Stimulated activated CD8-positive, alpha-beta memory T cell treated with anti-CD3 and anti-CD28 coated beads, Interleukin-7, amount 100 ng/mL, for 4 hours (primary cell): Measurements from ENCODE around the gene RMC1.
"Not testable (repeated sequence)": the region's sequence is repeated elsewhere in the genome, so short reads cannot be mapped to it uniquely, and the experiment has no call there.

Source experiments
- DNase-seq, 2 donors: peaks; one replicate each; pipeline ENCODE4 v3.0.0-alpha.2; 2020; ENCODE audit warnings: low read depth in 2 of 2

RMC1 gene

DNA sequence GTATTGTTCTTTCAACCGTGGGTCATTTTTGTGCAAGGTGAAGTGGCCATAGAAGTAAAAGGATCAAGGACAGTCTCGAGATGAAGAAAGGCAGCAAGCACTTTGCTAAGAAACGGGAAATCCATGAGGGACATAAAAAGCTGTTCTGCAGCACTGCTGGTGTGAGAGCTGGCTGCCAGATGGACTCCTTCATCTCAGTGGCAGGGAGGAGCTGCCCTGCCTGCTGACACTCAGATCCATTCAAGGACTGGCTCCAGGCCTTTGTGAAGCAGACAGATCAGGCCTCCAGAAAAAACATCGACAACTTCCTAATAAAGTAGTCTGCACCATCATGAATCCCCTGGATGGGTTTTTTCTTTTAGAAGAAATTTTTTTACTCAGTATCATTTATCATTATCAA is 29.5 kb downstream of the RMC1 start:
- DNase-seq = no peak

DNA sequence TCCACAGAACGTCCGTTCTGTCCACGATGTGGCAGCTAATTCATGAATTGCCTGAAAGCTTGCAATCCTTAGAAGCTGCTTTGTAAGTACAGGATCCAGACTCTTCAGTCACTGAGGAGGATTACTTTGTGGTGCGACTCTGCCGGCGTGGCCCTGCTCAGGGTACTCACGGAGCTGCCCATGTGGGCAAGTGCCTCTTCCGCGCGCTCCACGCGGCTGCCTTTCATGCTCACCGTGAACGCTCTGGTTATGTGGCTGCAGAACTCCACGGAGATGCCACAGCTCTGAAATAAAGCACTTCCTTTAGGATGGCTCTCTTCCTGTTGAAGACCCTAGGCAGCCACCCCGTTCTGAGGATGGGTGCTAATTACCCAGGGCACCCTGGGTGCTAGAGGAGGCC is 31.0 kb downstream of the RMC1 start:
- no peak for DNase-seq

DNA sequence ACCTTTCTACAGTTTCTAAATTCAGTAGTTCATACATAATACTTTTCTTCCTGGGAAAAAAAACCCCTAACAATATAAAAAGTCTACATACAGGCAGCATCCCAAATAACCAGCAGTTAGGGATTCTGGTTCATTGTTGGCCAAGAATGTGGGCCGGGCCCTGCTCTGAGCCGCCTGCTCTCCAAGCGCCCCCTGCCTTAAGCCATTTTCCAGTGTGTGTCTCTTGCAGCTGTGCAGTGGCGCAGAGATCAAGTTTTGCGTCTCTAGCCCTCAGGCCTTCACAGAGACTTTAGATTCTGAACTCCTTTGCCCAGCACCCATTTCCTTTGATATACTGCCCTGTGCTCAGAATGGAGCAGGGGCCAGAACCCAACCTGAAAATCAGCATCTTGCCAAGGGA is 32.9 kb downstream of the RMC1 start:
- no peak for DNase-seq

DNA sequence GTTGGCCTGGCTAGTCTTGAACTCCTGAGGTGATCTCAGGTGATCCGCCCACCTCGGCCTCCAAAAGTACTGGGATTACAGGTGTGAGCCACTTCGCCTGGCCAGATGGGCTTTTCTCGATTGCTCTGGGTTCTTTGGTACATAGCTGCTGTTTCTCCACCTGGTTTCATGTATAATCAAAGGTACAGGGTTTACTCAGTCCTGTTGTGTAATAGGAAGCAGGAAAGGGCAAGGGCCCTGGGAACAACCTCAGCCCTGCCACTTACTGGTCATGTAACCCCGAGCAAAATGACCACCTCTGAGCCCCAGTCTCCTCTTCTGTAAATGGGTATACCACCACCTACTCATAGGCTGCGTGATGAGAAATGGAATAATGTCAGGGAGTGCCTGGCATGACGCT is 34.0 kb downstream of the RMC1 start:
- no peak for DNase-seq

DNA sequence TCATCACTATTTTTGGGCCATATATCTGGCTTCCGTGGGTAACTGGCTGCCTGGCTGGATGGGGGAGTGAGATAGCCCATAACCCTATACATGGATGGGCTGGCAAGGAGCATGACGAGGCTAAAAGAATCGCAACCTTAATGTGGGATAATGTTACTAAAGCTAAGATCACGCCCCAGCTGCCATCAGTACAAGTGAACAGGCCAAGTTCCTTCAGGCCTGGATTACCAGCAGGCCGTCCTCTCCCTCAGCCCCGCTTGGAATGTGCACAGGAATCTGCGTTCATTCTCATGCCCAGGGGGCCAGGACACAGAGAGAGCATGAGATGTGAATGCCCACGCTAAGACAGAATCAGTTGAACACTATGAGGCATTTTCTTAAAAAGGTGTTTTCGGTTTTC is 34.7 kb downstream of the RMC1 start:
- no peak for DNase-seq

DNA sequence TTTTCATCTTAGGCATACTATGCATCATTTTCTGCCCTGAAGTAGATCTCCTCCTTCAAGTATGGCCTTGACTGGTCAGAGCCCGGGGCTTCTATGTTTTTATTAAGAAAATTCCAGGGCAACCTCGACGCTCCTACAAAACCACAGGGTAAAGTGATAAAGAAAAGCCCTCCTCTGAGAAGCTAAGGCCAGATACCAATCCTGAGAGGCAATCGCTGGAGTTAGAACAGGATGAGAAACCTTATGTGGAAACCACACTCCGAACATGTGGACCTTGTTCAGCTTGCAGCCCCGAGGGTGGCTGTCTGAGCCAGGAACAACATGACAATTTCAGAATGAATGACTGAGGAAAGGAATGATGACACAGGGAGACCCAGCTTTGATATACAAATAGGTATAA is 35.6 kb downstream of the RMC1 start:
- no peak for DNase-seq

DNA sequence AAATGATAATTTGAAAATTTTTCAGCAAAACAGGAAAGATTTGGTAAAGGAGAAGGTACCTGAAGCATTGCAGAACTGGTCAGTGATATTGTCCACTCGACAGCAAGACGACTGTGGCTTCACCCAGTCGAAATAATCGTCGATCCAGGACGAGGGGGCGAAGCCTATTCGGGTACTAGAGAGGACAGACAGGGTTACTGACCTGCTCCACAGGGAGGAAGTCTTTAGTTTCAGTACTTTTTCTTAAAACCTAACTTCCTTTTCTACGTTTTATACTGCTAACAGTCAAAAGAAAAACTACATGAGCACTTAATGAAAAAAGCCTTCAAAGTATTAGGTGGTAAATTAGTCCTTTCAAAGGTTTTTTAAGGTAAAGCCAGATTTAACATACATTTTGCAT is 36.0 kb downstream of the RMC1 start:
- DNase-seq = no peak

DNA sequence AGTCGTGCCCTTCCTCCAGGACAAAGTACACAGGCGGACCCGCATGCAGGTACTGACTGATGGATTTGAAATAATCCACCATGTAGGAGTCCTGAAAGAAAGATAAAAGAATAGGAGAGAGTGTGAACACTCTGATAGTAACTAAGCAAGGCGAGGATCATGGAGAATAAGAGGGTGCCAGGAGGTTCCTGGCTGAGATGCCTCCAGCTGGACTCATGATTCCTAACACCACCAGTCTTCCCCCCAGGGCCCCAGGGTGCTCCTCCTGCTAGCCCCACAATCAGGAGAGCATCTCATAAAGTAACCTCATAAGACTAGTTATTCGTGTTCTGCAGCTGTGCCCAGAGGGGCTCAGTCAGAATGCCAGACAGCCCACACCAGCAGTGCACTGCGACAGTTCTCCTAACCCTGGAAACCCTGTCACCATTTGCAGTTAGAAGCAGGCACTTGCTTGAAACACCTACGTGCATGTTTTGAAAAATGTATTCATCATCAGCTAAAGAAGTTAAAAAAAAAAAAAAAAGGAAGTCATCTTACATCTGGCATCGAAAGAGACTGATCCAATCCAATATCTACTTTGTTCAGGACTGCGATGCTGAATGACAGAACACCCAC is 36.7 kb downstream of the RMC1 start:
- DNase-seq = no peak

DNA sequence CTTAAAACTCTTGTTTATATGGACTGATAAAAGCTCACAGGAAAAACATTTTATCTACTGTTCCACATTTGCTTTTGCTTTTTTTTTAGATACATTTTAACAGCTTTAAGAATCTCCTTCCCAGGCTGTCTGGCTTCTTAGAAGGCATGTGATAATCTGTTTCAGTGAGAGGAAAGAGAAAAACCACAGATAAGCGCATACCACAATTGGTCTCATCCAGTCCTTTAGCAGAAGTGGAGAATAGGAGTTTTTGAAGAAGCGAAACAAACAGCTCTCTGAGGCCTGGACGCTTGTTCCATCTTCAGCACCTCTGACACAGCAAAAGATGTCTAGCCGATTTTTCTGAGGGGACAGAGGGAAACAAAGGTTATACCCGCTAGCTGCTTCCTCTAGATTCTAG is 37.6 kb downstream of the RMC1 start:
- DNase-seq = no peak

DNA sequence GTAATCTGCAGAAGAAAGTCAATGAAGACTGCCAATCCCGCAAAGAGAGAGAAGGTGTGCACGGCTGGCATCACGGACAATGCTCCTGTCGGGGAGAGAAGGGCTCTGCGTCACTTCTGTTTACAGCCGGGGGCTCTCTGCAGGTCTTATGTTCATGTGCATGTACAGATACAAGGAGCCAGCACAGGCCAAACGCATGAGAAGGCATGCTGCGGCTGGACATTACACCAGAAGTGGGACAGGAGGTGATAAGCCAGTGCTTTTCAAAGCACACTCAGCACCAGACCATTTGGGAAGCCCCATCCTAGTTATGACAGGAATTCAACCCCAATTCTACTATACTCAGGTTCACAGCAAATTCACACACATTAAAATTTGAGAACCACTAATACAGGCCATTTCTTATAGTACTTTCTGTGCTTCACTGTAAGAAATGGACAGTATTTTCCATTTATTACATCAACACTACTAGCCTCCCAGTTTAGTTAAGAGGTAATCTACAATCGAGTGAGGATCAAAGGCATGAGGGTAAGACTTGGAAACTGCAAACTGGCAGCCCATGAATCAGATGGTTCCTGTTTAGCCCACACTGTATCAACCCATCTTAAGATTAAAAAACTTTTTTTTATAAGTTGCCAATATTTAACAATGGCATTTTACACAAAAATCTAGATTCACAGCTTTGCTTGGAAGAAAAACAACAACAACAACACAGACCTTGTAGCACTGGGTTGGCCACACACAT is 38.2 kb downstream of the RMC1 start:
- no peak for DNase-seq

DNA sequence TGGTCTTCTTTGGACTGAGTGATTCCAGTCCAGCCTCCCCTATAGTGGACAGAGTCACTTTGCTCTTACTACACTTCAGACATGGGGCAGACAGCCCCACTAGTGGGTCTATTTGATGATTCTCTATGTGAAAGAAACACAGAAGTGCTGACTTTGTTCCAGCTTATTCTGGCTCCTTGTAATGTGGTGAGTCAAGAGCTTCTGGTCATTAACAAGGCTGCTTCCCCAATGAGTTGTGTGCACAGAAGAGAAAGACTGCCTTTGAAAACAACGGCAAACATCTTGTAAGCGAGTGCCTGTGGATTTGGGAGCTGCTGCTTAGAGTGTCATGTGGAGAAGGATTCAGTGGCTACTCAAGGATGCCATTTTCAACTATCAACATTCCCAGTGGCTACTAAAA is 39.1 kb downstream of the RMC1 start:
- no peak for DNase-seq

DNA sequence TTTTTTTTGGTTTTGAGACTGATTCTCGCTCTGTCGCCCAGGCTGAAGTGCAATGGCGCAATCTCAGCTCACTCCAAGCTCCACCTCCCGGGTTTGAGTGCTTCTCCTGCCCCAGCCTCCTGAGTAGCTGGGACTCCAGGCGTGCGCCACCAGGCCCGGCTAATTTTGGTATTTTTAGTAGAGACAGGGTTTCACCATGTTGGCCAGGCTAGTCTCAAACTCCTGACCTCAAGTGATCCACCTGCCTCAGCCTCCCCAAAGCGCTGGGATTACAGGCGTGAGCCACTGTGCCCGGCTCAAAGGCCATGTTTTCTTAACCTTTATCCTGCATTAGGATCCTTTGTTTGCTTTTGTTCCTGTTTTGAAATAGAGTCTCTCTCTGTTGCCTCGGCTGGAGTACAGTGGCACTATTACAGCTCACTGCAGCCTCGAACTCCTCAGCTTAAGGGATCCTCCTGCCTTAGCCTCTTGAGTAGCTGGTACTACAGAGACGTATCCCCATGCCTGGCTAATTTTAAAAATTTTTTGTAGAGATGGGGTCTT is 42.0 kb downstream of the RMC1 start:
- no peak for DNase-seq

DNA sequence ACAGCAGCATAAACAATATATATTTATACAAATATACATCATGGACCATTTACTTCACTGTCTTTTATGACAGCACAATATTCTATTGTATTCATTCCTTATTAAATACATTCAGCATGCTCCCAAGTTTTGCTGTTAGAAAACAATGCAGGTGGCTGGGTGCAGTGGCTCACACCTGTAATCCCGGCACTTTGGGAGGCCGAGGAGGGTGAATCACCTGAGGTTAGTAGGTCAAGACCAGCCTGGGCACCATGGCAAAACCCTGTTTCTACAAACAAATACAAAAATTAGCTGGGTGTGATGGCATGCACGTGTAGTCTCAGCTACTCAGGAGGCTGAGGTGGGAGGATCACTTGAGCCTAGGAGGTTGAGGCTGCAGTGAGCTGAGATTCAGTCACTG is 44.0 kb downstream of the RMC1 start:
- no peak for DNase-seq

DNA sequence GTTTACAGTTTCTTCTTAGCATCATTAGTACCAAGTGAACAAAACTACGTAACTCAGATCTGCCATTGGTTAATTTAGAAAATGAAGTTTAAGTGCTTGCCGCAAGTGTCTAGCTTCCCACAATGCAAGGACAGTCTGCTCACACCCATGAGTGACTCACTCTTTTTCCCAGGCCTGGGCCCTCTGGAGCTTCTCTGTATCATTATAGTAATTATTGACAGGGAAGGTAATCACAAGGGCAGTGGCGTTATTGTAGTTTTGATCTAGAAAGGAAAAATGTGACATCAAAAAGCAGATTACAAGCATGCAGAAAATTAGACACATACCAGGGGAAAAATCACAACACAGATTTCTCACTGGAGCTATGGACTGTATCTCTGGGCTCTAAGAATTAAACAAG is 44.5 kb downstream of the RMC1 start:
- no peak for DNase-seq

DNA sequence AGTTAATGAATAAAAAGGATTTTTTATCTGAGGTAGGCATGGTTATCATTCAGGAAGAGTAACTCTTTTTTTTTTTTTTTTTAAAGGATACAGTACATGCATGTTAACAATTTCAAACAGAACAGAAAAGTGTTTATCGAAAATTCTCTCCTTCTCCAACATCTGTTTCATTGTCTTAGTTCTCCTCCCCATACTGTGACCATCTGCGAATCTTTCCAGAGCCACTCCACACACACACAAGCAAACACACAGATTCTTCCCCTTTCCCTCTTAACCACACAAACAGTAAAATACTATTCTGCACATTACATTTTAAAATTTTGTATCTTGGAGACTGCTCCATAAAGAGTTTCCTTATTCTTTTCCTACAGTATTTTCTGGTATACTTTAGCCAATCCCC is 45.0 kb downstream of the RMC1 start:
- no peak for DNase-seq

DNA sequence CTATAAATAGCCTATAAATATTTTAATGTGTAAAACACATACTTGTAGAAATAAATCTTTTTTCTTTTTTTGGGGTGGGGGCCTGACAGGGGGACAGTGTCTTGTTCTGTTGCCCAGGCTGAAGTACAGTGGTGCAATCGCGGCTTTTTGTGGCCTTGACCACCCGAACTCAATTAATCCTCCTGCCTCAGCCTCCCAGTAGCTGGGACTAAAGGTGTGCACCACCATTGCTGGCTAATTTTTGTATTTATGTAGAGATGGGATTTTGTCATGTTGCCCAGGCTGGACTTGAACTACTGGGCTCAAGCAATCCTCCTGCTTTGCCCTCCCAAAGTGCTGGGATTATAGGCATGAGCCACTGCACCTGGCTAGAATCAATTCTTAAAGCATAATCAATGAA is 45.4 kb downstream of the RMC1 start:
- DNase-seq = no peak

DNA sequence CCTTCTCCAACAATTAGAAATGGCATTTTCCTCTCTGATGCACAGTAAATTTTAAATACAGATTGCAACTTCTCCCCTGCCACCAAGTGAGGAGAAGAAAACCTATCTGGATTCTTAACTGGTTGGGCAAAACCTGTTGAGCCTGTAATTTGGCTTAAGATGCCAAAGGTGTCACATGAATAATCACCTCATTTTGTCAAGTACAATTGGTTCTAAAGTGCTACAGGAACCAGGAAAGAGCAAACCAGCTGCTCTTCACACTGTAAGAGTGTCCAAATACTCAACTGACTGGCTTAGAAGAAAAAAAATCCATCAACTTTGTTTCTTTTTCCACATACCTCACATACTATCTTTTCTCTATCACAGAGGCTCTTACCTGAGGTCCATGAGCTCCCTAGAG is 47.6 kb downstream of the RMC1 start:
- no peak for DNase-seq

DNA sequence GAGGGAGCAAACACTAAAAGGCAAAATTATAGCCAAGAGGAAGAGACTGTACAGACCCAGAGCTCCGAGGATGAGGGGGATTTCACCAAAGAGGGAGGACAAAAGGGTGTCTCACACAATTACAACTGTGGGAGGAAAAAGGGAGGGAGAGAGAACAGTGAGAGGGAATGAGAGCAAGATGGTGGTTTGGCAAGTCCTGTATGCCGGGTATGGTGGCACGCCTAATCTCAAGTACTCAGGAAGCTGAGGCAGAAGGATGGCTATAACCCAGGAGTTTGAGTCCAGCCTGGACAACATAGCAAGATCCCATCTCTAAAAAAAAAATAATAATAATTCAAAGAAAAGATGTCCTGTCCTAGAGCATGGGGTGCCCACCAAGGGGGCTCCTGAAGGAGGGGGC is 48.7 kb downstream of the RMC1 start:
- no peak for DNase-seq

DNA sequence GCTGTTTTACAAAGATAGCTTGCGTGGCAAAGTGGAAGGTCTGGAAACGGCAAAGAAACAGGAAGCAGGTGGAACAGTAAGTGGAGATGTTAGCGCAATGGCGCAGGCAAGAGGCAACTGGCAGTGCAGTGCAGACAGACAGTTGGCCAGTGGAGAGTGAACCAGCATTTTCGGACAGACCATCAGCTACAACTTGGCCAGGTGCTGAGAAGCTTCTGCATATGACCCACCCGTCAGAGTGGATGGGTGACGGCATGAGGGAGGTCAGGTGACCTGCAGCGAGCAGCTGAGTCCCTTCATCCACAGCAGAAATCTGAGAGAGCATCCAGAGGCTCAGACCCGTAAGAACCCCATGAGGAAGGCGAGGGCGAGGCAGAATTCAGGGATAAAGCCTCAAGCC is 49.2 kb downstream of the RMC1 start:
- no peak for DNase-seq

DNA sequence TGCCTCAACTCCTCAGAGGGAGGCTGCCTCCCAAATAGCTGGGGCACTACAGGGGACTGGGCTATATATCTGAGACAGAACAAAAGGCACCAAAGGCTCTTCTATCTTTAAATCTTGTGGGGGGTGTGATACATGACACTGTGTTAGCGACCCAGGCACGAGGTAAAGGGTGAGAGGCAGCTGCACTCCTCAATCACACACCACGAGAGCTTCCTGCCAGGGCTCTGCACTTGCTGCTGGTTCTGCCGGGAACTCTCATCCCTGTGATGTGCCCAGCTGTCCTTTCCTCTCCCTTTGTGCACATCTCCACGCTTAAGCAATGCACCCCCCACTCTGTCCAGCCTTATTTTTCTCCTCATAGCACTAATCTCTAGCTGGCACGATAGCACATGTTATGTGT is 50.6 kb downstream of the RMC1 start:
- DNase-seq = no peak

DNA sequence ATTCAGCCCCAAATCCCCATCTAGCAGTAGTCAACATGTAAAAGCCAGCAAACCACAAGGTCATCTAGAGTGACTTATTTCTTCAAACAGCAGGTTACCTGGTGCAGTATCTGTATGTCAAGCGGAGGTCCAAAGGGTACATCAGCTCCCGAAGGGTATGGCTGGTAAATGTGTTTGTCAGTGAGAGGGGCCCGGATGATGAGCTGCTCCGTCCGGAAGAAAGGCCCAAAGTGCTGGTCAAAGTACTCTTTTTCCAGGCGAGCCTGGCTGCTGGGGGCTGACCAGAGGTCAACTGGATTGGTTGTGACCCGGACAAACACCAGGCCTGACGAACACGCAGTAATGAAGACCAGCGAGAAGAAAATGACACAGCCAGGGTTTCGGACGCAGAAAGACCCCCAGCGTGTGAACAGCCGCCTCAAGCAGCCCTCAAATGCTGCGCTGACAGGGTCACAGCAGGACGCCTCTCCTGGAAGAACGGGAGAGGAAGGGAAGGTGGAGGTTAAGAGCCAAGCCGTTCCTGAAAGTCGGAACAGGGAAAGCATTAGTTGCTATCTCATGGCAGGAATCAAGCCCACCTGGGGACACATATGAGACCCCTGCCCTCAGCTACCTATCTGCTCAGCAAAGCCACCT is 53.0 kb downstream of the RMC1 start:
- no peak for DNase-seq

DNA sequence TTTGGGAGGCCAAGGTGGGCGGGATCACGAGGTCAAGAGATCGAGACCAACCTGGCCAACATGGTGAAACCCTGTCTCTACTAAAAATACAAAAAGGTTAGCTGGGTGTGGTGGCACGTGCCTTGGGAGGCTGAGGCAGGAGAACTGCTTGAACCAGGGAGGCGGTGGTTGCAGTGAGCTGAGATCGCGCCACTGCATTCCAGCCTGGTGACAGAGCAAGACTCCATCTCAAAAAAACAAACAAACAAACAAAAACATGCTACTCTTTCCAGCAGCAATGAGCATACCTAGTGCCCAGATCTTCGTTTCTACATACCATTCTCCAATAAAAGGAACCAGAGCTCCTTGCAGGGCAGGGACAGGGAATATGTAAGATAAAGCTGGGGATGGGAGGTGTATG is 54.2 kb downstream of the RMC1 start:
- DNase-seq = not testable (repeated sequence)

DNA sequence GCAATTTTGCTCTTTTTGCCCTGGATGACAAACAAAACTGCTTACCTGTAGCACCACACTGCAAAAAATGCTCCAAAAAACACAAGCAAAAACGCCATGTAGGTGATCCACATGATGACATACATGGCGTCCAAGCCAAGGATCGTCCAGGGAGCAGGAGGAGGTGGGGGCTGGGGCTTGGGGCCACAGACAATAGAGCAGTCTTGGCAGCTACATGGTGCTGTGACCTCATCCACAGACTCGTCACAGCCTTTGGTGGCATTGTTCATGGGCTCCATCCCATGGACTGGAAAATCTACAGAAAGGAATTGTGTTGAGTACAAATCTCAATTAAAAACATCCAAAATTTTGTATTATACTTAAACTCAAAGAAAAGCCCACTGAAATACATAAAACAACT is 56.9 kb downstream of the RMC1 start:
- no peak for DNase-seq
